DMS153 (cell line): ENCODE measurements around the gene FBXW5.

Experiments used
- DNase-seq: peaks from one replicate; lab custom pipeline; 2025; lab: John Stamatoyannopoulos, UW

The FBXW5 gene

DNA sequence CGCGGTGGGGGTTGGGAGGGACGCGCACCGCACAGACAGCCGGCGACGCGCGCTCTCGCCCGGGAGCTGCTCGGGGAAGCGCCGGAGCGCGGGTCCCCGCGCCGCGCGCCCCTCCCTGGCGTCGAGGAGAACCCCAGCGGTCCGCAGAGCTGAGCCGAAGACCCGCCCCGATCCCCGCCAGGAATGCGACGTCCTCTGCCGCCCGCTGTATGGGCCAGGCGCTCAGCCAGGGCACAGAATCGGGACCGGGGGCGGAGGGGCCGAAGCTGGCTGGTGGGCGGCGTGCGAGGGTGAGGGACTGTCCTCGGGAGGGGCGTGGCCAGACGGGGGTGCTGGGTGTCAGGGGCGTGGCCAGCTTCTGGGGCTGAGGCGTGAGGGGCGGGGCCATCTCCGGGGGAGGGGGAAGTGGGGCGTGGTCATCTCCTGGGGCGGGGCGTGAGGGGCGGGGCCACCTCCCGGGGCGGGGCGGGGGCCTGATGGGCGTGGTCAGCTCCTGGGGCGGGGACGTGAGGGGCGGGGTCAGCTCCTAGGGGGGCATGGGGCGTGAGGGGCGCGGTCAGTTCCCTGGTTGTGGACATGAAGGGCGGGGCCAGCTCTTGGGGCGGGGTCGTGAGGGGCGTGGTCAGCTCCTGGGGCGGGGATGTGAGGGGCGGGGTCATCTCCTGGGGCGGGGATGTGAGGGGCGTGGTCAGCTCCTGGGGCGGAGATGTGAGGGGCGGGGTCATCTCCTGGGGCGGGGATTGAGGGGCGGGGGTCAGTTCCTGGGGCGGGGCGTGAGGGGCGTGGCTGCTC is 33.7 kb upstream of the FBXW5 start:
- peak; percentile 32 for DNase-seq

DNA sequence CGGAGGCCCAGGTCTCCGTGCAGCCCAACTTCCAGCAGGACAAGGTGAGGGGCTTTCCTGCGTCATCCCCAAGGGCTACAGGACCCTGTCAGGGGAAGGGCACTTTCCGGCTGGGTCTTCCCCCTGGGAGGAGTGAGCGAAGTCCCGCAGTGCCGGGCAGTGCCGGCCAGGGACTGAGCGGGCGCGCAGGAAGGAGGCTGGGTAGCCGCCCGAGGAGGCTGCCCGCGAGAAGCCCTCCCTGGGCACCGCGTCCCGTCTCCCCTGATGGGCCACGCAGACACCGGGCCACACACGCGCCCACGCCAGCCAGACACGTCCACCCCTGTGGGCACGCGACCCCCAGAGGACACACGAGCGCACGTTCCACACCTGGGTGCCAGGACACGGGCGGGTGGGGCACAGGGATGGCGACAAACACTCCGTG is 33.1 kb upstream of the FBXW5 start:
- DNase-seq: no peak

DNA sequence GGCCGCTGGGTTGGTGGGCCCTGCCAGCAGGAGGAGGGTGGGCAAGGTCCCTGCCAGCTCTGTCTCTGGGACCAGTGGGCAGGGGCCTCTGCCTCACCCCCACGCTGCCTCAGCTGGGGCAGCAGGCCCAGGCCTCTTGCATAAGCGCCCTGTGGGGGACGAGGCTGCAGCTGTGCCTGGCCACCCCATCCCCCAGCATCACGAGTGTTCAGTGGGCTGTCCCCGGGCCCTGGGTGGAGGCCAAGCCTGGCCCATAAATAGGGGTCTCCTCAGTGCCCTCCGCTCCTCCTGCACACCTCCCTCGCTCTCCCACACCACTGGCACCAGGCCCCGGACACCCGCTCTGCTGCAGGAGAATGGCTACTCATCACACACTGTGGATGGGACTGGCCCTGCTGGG is 32.7 kb upstream of the FBXW5 start, which contains the start of gene PTGDS:
Gene PTGDS, plus strand, starts transcription at position 282 of the 400 bp plus-strand sequence. Its CDS starts 75 bp downstream, at position 357.
- DNase-seq: no peak

DNA sequence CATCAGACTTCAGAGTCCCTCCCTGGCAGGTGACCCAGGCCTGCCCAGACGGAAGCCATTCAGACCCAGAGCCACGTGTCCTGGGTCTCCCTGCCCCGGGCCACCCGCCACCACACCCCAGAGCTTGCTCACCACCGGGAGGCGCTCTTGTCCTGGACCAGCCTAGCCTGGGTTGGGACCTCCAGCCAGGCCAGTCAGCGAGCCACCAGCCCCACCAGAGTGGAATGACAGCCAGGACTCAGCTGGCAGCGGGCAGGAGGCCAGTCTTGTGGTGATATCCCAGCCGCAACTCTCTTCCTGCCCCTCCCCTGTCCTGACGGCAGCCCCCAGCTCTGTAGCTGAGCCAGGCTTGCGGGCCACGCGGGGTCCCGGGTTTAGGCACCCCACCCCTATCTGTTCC is 31.1 kb upstream of the FBXW5 start:
- no peak for DNase-seq

DNA sequence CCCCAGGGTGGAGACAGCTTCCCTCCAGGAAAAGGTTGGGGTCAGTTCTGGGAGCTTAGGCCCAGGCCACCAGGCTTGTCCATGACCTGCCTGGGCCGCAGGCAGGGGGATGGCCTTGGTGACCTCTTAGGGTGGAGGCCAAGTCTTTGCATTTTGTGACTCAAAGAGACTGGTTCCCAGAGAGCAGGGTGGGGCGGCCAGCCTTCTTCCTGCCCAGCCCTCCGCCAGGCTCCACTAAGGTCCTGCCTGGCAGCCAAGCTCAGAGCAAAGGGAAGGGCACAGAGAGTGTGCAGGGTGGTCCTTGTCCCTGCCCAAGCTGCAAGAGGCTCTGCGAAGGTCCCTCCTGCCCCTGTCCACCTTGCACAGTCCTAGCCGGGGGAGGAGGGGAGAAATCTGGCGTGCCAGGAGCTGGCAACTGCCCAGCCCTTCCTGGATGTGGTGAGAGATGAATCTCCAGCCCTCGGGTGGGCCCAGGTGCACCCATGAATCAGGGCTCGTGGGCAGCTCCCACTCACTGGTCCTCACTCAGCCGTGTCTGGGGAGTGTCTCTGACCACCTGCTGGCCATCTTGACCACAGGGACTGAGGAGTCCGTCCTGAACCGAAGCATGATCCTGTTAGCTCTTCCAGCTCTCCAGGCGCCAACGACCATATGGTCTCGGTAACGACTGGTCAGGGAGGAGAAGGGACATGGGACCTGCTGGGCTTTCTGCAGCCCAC is 30.4 kb upstream of the FBXW5 start:
- no peak for DNase-seq

DNA sequence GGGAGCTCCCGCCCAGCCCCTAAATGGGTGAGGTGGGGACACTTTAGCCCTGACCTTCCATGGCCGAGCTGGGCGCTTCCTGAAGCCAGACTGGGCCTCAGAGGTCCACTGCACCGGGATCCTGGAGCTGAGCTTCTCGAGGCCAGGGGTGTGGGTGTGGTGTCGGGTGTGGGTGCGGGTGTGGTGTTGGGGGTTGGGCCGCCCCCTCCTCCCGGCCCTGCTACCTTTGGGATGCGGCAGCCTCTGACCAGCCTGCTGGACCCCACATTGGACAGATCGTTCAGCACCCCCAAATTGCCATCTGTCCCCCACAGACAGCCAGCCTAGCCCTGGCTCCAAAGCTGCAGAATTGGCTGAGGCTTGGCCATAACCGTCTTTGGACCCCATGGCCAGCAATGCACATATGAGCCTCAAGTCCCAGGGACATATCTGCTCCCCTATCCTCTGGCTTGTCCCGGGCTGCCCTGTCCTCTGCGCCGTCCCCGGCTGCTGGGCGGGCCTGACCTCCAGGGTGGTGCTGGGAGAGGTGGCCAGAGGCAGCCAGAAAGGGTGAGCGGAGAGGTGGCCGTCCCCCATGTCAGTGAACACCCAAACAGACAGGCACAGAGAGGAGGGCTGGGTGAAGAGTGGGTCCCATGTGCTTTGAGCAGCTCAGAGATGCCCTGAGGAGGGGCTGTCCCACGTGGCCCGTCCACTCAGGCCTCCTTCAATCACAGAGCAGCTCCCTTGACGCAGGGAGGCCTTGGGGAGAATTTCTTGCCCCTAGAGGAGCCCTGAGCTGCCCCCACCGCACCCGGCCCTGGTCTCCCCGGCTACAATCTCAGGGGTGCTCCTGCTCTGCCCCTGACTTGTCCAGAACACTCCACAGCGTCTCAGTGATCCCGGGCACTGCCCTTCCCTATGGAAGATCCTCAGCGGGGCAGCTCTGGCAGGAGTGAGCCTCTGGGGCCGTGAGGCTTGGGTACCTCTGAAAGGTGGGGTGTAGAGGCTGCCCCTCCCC is 29.4 kb upstream of the FBXW5 start:
- DNase-seq: no peak

DNA sequence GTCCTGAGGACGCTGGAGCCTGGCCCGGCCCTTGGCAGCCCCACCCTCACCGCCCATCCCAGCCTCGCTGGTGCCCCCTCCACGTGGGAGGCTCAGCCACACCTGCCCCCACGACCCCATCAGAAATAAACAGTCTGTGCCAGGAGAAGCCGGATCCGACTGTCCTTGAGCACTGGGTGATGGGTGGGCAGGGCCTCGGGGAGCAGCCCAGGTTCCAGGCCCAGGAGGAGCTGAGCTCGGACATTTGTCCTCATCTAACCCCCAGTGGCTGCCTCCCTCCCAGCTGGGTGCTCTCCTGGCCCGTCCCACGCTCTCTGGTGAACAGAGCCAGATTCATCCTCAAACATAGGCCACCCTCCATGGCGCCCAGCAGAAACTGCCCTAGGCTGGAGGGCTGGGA is 28.2 kb upstream of the FBXW5 start:
- DNase-seq: no peak

DNA sequence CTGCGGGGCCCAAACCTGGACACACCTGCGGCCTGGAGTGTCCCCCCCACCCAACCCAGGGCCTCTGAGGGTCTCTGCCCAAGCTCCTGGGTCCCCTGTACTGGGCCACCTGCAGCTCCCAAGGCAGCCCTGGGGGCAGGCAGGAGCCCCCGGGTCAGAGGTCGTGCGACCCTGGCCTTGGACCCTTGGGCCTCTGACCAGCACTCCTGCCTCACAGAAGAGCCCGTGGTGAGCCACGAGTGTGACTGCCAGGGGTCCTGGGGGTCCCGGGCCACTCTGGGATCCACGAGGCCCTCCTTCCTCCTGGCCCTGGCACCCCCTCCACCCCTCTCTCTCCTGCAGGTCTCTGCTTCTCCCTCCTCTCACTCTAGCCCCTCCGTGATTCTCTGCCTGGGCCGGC is 27.8 kb upstream of the FBXW5 start:
- DNase-seq: no peak

DNA sequence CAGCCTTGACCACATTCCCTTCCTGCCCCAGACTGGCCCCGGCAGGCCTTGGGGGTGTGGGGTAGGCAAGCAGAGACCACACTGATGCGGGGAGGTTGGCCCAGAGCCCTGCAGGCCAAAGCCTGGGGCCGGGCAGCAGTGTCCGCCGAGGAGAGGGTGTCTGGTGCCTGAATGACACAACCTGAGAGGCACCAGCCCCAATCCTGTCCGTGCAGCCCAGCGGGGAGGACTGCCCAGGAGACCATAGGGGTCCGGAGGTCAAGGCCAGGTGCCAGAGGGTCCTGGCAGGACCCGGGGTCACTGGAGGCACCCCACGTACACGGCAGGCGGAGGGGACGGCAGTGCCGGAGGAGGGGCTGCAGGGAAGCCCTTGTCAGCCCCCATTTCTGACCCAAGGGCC is 27.2 kb upstream of the FBXW5 start:
- DNase-seq: no peak

DNA sequence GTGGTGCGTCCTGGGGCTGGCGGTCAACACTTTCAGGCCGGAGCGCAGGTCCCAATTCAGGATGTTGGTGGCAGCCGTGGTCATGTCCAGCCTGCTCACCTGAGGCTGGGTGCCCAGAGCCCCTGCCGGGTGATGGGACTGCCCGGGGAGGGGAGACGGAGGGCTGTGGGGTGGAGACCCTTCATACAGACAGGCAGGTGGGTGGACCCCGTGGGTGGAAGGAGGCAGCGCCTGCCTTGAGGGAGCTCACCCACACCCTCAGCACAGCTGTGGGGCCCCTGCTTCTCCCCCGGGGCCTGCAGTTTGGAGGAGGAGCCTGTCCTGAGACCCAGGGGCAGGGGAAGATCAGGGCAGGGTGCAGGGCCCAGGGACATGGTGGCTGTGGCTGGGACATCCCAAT is 25.8 kb upstream of the FBXW5 start:
- no peak for DNase-seq

DNA sequence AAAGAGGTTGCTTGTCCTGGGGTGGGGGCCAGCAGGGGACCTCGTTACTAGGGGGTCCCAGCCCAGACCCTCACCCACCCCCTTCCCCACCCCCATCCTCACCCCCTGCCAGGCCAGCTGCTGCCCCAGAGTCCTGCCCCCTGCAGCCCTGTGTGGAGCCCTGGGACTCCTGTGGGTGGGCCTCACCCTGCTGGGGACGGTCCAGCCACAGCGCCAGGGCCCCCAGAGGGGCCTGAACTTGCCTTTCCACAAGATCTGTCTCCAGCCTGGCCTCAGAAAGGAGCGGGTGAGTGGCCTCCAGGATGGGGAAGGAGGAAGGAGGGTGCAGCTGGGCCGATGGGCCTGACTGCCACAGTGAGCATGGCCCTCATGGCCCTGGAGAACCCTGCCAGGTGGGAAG is 25.2 kb upstream of the FBXW5 start:
- DNase-seq: no peak

DNA sequence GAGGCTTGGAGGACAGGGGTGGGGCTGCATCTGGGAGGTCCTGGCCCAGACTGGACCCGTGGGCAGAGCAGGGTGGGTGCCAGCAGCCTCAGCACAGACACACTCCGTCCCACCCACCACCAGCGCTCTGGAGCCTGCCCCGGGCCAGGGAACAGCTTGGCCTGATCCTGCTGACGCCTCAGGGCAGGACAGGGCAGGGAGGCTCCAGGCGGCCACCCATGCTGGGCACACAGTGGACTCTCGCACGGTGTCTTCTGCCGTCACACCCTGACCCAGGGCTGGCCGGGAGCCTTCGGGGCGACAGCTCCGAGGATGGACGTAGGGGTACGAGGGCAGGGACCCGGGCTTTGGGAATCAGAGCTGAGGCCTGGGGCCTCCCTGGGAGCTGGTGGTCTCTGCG is 24.6 kb upstream of the FBXW5 start:
- no peak for DNase-seq

DNA sequence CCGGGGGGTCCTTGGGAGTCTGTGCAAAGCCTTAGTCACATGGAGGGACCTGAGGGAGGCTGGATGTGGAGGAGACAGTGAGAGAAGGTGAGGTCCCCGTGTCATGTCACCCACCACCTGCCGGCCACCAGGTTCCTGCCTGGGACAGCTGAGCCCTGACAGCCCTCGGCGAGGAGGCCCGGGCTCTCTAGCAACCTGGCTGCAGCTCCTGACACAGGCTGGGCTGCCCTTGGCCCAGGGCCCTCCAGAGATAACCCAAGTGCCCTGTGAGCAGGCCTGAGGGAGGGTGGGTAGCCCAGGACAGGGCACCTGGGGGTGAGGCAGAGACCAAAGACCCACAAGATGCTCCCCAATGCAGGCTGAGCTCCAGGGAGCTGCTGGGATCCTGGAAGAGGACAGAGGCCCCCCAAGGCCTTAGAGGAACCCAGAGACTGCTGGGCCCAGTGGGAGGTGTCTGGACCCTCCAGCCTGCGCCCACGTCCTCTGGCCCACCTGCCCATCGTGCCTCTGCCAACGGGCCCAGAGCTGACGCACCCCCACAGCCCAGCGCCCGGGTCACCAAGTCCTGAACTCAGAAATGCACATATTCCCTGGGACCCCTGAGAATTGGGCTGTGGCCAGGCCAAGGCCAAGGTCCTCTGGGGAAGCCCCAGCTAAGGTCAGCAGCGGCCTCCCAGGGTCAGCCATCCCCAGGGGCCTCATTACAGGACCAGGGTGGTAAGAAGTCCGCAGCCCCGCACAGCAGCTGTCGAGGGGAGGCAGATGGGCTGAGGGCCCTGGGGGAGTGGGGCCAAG is 24.0 kb upstream of the FBXW5 start:
- no peak for DNase-seq

DNA sequence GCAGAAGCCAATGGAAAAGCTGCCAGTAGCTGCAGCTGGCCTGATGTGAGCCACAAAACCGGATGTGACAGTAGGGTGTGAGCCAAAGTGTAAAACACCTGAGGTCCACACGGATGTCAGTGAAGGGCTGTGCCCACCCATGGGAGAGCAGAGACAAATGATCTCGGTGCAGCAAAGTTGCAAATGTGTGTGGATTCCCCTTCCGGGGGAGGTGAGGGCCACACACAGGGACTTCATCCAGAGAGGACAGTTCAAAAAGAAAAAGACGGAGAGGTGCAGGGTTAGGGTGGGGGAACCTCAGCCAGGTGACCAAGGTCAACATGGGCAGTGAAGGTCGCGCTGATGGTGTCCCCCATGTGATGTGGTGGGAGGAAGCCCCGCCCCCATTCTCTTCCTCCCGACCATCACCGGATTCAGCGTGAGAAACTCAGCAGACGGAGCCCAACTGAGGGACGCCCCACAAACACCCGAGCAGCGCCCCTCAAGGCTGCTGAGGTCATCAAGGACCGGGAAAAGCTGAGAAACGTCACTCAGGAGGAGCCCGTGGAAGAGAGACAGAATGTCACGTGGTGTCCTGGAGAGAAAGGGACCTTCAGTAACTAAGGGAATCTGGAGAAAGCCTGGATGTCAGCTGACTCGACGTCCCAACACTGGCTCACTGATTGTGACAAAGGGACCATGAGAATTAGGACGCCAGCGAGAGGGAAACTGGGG is 21.4 kb upstream of the FBXW5 start:
- DNase-seq: no peak

DNA sequence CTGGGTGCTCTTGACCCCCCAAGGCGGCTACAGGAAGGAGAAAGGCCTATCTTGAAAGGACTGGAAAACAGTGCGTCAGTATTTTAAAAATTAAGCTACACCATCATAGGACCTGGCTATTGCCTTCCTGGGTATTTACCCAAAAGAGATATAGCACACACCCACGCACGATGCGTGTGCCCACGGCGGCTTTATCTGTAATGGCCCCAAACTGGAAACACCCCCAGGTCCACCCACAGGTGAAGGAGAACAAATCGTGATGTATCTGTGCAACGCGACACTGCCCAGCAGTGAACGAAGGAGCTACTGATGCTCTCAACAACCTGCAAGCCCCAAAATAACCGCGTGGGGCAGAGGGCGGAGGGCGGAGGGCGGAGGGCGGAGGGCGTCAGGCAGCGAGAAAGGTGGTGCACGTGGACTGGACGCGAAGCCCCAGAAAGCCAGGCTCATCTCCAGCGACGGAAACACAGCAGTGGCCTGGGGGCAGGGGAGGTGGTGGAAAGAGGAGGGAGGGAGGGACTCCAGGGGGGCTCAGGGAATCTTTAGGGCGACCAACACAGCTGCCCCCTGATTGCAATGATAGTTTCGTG is 20.4 kb upstream of the FBXW5 start:
- no peak for DNase-seq

DNA sequence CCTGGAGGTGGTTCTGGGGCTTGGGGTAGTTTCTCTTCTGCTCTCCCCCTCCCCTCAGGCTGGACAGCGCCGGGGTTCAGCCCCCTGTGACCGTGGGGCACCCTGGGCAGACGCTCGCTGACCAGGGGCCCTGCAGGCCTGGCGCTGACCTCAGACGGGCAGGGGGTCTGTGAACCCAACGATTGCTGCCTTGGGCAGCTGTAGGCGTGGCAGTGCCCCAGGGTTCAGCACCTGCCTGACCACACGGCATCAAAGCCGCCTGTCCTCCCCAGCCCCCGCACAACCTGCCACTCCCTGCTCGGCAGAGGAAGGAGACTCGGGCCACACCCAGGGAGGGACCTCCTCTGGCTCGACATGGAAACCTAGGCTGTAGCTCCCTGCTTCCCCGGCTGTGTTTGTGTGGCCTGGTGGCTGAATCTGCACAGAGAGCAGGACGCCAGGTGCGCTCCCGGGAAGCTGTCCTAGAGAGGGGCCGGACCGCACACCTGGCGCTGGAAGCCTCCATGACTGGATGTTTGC is 19.7 kb upstream of the FBXW5 start:
- peak; percentile 23 for DNase-seq

DNA sequence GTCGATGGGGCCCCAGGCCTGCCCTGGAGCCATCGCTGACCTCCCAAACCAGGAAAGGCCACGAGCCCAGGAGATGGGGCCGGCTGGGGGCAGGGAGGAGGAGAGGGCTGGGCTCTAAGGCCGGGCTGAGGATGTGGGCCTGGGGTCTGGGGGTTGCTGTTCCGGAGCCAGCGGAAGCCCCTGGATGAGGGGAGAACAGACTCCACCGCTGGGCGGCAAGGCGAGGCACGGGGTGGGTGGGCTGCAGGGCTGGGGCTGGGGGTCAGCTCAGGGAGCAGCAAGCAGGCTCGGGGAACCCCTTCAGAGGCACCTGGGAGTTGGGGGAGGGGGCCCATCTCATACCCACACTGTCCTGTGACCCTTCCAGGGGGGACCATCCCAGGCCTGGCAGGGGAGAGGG is 19.2 kb upstream of the FBXW5 start:
- no peak for DNase-seq

DNA sequence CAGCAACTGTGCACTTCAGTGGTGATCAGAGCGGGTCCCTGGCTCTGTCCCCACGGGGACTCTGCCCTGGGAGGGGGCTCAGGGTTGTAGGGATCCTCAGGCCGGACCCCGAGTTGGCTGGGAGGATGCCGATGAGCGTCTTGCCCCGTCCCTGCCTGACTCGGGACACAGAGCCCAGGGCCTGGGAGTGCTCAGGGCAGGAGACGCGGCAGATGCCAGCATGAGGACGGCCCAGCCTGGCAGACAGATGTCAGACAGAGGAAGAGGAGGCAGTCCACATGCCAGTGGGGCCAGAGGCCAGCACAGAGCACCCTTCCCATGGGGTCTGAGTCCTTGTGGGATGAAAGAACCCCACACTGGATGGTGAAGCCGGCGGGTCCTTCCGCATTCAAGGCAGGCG is 18.8 kb upstream of the FBXW5 start:
- DNase-seq: no peak

DNA sequence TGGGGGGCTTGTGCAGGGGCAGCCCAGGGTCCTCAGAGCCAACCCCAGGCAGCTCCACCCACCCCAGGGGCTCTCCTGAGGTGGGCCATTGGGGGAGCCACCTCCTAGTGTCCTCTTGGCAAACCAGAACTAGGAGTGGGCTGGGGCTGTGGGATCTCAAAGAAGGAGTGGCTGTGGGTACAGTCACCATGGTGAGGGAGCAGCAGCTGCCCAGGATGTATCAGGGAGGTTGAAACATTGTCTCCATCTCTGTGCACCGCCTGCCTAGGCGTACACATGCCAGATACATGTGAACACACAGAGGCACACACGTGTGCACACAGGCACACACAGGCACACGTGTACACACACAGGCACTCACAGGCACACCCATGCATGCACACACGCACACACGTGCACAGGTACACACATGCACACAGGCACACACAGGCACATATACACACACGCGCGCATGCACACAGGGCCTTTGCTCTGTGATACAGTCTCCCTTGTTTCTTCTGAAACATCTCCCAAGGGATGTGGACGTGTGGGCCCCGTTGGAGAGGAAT is 18.2 kb upstream of the FBXW5 start:
- no peak for DNase-seq

DNA sequence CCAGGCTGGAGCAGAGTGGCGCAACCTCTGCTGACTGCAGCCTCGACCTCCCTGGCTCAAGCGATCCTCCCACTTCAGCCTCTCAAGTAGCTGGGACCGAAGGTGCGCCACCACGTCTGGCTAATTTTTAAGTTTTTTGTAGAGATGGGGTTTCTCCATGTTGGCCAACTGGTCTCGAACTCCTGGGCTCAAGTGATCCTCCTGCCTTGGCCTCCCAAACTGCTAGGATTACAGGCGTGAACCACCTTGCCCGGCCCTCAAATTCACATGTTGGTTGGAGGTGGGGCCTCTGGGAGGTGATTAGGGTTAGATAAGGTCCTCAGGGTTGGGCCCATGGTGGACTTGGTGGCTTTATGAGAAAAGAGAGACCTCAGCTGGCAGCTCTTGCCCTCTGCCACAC is 17.6 kb upstream of the FBXW5 start:
- DNase-seq: no peak
